Nephron progenitor cell (in vitro differentiated cells): ENCODE results near the gene SEL1L2.

Experiments used
- DNase-seq: peaks from one replicate; pipeline ENCODE4 v3.0.0; 2021
- H3K27ac Mint-ChIP-seq: 2 replicates; pipeline ENCODE4 v1.8.0; 2021; ENCODE audit warnings: mild to moderate bottlenecking, moderate library complexity, mixed read lengths
- H3K27me3 Mint-ChIP-seq: 2 replicates; pipeline ENCODE4 v1.8.0; 2021; ENCODE audit warnings: mild to moderate bottlenecking, low read depth, mixed read lengths; ENCODE audit not compliant: poor library complexity
- H3K36me3 Mint-ChIP-seq: 2 replicates; pipeline ENCODE4 v1.8.0; 2021; ENCODE audit warnings: low read depth, mixed read lengths
- H3K4me1 Mint-ChIP-seq: 2 replicates; pipeline ENCODE4 v1.8.0; 2021; ENCODE audit warnings: mixed read lengths
- H3K4me3 Mint-ChIP-seq: 2 replicates; pipeline ENCODE4 v1.8.0; 2021; ENCODE audit warnings: mild to moderate bottlenecking, moderate library complexity, mixed read lengths
- H3K9me3 Mint-ChIP-seq: 2 replicates; pipeline ENCODE4 v1.8.0; 2021; ENCODE audit warnings: mild to moderate bottlenecking, moderate library complexity, mixed read lengths
- CTCF ChIP-seq: fragments of 200-600 bp; sonication (generic); IDR thresholded peaks from 2 replicates; pipeline ENCODE4 v1.5.0; 2021; ENCODE audit warnings: antibody characterized with exemption

SEL1L2 gene

DNA sequence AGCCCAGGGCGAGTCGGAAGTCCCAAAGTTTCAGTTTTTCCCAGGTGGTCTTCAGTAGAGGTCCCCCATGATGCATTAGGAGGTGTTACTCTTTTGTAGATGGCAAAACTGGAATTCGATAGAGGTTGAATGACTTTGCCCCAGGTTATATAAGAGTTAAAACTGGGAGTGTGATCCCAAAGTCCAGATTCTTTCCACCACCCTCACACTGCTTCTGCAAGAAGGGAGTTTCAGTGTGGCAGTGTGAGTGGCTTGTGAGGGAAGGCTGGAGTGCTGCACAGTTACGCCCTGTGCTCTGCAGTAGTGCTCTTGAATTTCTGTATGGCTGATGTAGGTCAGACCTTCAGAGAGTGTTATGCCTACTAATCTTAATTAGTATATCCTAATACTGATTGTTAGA, 175.7 kb downstream of the SEL1L2 start:
- H3K4me1 Mint-ChIP-seq = no peaks in the 10 kb centered on the region
- no peak for TF ChIP-seq CTCF
- no peaks in the 10 kb centered on the region for H3K9me3 Mint-ChIP-seq
- H3K4me3 Mint-ChIP-seq = no peak overlapping the region
- no peak for DNase-seq
- H3K27me3 Mint-ChIP-seq = no peaks in the 10 kb centered on the region
- no peak overlapping the region for H3K27ac Mint-ChIP-seq
- H3K36me3 Mint-ChIP-seq = peaks cover 27% of the 10 kb centered on the region

GRCh38 chr20:13813910-13814309, 176.5 kb downstream of the SEL1L2 start:
- Mint-ChIP-seq H3K4me1 (no peaks in the 10 kb centered on the region), H3K27ac (peak overlapping the region; percentile 18), H3K4me3 (no peak overlapping the region), H3K27me3 (no peaks in the 10 kb centered on the region), H3K9me3 (no peaks in the 10 kb centered on the region), H3K36me3 (peaks cover 27% of the 10 kb centered on the region)
- no peak for TF ChIP-seq CTCF
- no peak for DNase-seq

DNA sequence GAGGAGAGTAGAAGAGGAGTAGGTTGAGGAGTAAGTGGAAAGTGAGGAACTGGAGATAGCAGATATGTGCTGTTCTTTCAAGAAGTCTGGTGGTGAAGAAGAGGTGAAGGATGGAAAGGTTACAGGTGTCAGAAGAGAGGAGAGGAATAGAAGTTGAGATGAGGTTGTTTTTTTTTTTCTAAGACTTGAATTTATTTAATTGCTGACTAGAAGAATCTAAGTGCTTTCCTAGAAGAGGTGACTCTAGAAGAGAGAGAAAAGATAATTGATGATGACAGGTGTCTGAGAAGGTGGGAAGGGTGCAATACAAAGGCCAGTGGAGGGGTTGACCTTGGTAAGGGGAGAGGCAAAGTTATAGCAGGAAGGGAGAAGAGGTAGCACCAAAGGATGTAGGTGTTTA, 180.0 kb downstream of the SEL1L2 start:
- no peaks in the 10 kb centered on the region for H3K27me3 Mint-ChIP-seq
- H3K9me3 Mint-ChIP-seq = no peaks in the 10 kb centered on the region
- peaks cover 20% of the 10 kb centered on the region for H3K36me3 Mint-ChIP-seq
- no peaks in the 10 kb centered on the region for H3K4me1 Mint-ChIP-seq
- no peak for DNase-seq
- no peak for TF ChIP-seq CTCF
- no peak overlapping the region for H3K4me3 Mint-ChIP-seq
- no peak overlapping the region for H3K27ac Mint-ChIP-seq

DNA sequence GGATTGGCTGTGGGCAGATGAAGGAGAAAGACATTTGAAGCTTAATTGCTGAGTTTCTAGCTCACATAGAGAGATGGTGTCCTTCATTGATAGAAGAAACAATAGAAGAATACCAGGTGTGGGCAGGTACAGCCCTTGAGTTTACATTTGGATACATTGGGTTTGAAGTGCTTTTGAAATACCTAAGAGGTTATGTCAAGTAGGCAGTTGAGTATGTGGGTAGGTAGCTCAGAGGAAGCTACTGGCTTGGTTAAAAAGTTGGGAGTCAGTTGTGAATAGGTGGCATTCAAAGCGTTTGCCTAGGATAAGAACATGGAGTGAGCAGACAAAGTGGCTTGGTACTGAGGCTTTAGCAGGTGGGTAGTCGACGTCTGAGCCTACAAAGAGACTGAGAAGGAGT, 180.6 kb downstream of the SEL1L2 start:
- Mint-ChIP-seq H3K27ac (no peak overlapping the region), H3K4me1 (no peaks in the 10 kb centered on the region), H3K36me3 (peaks cover 23% of the 10 kb centered on the region), H3K27me3 (no peaks in the 10 kb centered on the region), H3K4me3 (no peak overlapping the region), H3K9me3 (no peaks in the 10 kb centered on the region)
- DNase-seq = no peak
- no peak for TF ChIP-seq CTCF

GRCh38 chr20:13809373-13809772, 181.0 kb downstream of the SEL1L2 start:
- H3K27ac Mint-ChIP-seq = no peak overlapping the region
- H3K36me3 Mint-ChIP-seq = peaks cover 28% of the 10 kb centered on the region
- no peaks in the 10 kb centered on the region for H3K9me3 Mint-ChIP-seq
- no peaks in the 10 kb centered on the region for H3K4me1 Mint-ChIP-seq
- no peaks in the 10 kb centered on the region for H3K27me3 Mint-ChIP-seq
- TF ChIP-seq CTCF = no peak
- H3K4me3 Mint-ChIP-seq = no peak overlapping the region
- DNase-seq = no peak

- TF ChIP-seq CTCF = no peak
- Mint-ChIP-seq H3K27me3 (no peaks in the 10 kb centered on the region), H3K36me3 (peaks cover 72% of the 10 kb centered on the region), H3K9me3 (no peaks in the 10 kb centered on the region), H3K4me1 (peaks cover 12% of the 10 kb centered on the region), H3K4me3 (no peak overlapping the region), H3K27ac (no peak overlapping the region)
- no peak for DNase-seq
These were observed 189.7 kb downstream of the SEL1L2 start for GRCh38 chr20:13800728-13801134.
